ENCODE data around the gene HLA-DOA.

GRCh38 chr6:32977953-32978324, 31.5 kb downstream of the HLA-DOA start:
- no peak for TF ChIP-seq REST (IDR thresholded peaks at IDR 0.05; ENCODE audit: insufficient read depth in 1 of 2, low read depth in 2 of 2, low read length in 2 of 2)
- no peak for TF ChIP-seq TAF1 (IDR thresholded peaks at IDR 0.05; ENCODE audit: borderline replicate concordance, insufficient read depth, low read length)
- no peak for TF ChIP-seq FOXP2 (optimal IDR thresholded peaks at IDR 0.05; ENCODE audit: borderline replicate concordance, extremely low read depth, extremely low read length, insufficient read depth)
- no peak for TF ChIP-seq POLR2AphosphoS5 (IDR thresholded peaks at IDR 0.05; ENCODE audit: low read depth, low read length)

All from PFSK-1 (cell line).